ENCODE data around the gene ACIN1. TPM values are rescaled to one million over a fixed set of nuclear protein-coding genes. Genes with fewer than 3 reads are reported as not detected.

The ACIN1 gene
- total and polyA plus RNA-seq, 2 of the 13 experiments (the other 11 are each of a cell fraction or from before 2014, with no cell fraction given), result 165 to 183 TPM

- TF ChIP-seq ZBTB4 (CRISPR knock-in tag; IDR thresholded peaks at IDR 0.05; ENCODE audit: borderline replicate concordance) (peak; percentile 95; the same call in 1 of the 2 replicates), BRCA1 (CRISPR knock-in tag; IDR thresholded peaks at IDR 0.05) (peak; percentile 97; the same call in 1 of the 2 replicates), ZNF547 (CRISPR knock-in tag; IDR thresholded peaks at IDR 0.05) (peak; percentile 96), SIN3B (IDR thresholded peaks at IDR 0.05; ENCODE audit: low read length) (peak; percentile 74; the same call in 1 of the 2 replicates), ZSCAN25 (CRISPR knock-in tag; IDR thresholded peaks at IDR 0.05) (peak; percentile 91), ZNF329 (CRISPR knock-in tag; IDR thresholded peaks at IDR 0.05; ENCODE audit: low read depth) (0 out of 2 replicates have a peak, but pooled peaks have one; percentile 86), ZNF543 (CRISPR knock-in tag; IDR thresholded peaks at IDR 0.05) (peak; percentile 99), KLF15 (CRISPR knock-in tag; IDR thresholded peaks at IDR 0.05; ENCODE audit: borderline replicate concordance) (peak; percentile 92; the same call in 1 of the 2 replicates), TFDP2 (CRISPR knock-in tag; IDR thresholded peaks at IDR 0.05) (peak; percentile 74; the same call in 1 of the 2 replicates), SOX13 (IDR thresholded peaks at IDR 0.05) (no peak; the same call in 1 of the 2 replicates), SOX13 (CRISPR knock-in tag; conservative IDR thresholded peaks at IDR 0.05 in 1 of 2, IDR thresholded peaks at IDR 0.05 in 1 of 2) (peak in 1 of 2 experiments; percentile 64), GATAD2A (CRISPR knock-in tag; IDR thresholded peaks at IDR 0.05) (peak; percentile 61)
- TF ChIP-seq, protein P1, sequence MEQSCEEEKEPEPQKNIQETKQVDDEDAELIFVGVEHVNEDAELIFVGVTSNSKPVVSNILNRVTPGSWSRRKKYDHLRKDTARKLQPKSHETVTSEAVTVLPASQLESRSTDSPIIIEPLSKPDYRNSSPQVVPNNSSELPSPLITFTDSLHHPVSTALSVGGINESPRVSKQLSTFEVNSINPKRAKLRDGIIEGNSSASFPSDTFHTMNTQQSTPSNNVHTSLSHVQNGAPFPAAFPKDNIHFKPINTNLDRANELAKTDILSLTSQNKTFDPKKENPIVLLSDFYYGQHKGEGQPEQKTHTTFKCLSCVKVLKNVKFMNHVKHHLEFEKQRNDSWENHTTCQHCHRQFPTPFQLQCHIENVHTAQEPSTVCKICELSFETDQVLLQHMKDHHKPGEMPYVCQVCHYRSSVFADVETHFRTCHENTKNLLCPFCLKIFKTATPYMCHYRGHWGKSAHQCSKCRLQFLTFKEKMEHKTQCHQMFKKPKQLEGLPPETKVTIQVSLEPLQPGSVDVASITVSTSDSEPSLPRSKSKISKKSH (CRISPR knock-in tag; IDR thresholded peaks at IDR 0.05; ENCODE audit: borderline replicate concordance), result peak; percentile 98
- TF ChIP-seq, protein P2, sequence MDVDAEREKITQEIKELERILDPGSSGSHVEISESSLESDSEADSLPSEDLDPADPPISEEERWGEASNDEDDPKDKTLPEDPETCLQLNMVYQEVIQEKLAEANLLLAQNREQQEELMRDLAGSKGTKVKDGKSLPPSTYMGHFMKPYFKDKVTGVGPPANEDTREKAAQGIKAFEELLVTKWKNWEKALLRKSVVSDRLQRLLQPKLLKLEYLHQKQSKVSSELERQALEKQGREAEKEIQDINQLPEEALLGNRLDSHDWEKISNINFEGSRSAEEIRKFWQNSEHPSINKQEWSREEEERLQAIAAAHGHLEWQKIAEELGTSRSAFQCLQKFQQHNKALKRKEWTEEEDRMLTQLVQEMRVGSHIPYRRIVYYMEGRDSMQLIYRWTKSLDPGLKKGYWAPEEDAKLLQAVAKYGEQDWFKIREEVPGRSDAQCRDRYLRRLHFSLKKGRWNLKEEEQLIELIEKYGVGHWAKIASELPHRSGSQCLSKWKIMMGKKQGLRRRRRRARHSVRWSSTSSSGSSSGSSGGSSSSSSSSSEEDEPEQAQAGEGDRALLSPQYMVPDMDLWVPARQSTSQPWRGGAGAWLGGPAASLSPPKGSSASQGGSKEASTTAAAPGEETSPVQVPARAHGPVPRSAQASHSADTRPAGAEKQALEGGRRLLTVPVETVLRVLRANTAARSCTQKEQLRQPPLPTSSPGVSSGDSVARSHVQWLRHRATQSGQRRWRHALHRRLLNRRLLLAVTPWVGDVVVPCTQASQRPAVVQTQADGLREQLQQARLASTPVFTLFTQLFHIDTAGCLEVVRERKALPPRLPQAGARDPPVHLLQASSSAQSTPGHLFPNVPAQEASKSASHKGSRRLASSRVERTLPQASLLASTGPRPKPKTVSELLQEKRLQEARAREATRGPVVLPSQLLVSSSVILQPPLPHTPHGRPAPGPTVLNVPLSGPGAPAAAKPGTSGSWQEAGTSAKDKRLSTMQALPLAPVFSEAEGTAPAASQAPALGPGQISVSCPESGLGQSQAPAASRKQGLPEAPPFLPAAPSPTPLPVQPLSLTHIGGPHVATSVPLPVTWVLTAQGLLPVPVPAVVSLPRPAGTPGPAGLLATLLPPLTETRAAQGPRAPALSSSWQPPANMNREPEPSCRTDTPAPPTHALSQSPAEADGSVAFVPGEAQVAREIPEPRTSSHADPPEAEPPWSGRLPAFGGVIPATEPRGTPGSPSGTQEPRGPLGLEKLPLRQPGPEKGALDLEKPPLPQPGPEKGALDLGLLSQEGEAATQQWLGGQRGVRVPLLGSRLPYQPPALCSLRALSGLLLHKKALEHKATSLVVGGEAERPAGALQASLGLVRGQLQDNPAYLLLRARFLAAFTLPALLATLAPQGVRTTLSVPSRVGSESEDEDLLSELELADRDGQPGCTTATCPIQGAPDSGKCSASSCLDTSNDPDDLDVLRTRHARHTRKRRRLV (CRISPR knock-in tag; IDR thresholded peaks at IDR 0.05), result peak; percentile 97
- TF ChIP-seq, protein P3, sequence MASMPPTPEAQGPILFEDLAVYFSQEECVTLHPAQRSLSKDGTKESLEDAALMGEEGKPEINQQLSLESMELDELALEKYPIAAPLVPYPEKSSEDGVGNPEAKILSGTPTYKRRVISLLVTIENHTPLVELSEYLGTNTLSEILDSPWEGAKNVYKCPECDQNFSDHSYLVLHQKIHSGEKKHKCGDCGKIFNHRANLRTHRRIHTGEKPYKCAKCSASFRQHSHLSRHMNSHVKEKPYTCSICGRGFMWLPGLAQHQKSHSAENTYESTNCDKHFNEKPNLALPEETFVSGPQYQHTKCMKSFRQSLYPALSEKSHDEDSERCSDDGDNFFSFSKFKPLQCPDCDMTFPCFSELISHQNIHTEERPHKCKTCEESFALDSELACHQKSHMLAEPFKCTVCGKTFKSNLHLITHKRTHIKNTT (CRISPR knock-in tag; IDR thresholded peaks at IDR 0.05), result 0 out of 2 replicates have a peak, but pooled peaks have one; percentile 93
Measured at GRCh38 chr14:23094666-23095195, at the start of gene ACIN1 (continued).

All from HepG2 (cell line).